Brain pericyte (primary cell): Measurements from ENCODE around the gene DCPS.
"Not testable (repeated sequence)": the region's sequence is repeated elsewhere in the genome, so short reads cannot be mapped to it uniquely, and the experiment has no call there.

Experiments used
- DNase-seq: peaks from one replicate; pipeline ENCODE4 v3.0.0-alpha.2; 2012; ENCODE audit warnings: low read depth, low spot score

DCPS gene, protein sequence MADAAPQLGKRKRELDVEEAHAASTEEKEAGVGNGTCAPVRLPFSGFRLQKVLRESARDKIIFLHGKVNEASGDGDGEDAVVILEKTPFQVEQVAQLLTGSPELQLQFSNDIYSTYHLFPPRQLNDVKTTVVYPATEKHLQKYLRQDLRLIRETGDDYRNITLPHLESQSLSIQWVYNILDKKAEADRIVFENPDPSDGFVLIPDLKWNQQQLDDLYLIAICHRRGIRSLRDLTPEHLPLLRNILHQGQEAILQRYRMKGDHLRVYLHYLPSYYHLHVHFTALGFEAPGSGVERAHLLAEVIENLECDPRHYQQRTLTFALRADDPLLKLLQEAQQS

DNA sequence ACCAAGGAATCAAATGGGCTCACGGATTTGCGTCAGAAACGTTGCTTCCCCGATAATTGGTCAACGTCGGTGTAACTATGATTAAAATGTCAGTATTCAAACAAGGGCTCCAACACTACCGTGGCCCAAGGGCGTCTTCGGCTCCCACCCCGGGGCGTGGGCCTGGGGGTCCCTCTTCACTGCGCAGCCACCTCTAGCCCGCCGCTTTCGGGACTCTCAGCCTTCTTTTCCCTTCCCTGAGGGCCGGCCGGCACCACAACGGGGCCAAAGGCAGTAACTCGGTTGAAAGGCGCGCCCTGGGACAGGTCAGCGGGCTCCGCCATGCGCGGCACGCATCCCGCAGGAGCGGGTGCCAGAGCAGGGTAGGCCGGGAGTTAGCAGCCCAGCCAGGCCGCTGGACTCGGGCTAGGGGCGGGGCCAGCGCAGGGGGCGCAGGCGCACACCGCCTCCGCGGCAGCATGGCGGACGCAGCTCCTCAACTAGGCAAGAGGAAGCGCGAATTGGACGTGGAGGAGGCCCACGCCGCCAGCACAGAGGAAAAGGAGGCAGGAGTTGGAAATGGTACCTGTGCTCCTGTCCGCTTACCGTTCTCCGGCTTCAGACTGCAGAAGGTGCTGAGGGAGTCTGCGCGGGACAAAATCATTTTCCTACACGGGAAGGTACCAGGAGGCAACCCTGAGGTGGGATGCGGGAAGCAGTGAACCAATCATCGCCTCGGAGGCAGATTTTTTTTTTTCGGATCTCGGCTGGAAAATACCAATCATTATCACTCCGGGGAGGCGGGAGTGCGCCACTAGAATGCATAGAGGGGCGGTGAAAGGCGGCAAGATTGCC lies at the start of gene DCPS:
Gene DCPS, plus strand, starts transcription at position 438 of the 834 bp plus-strand sequence. Its CDS starts 21 bp downstream, at position 459.
- DNase-seq, result peak; percentile 76

DNA sequence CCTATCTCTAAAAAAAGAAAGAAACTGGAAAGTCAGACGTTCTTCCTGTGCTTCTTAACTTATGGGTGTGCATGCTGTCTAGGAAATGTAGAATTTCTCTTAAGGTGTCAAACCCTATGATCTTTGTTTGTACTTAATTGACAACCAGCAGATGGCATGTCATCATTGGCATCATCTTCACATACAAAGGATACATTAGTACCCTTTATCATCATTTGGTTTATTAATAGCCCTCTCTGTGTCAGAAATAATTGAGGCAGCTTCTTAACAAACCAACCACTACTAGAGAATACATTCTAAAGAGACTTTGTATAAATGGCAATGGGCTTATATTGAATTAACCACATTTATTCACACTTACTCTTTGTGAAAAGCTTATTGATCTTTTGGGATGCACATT lies 49.0 kb upstream of the DCPS start:
- DNase-seq, result no peak

DNA sequence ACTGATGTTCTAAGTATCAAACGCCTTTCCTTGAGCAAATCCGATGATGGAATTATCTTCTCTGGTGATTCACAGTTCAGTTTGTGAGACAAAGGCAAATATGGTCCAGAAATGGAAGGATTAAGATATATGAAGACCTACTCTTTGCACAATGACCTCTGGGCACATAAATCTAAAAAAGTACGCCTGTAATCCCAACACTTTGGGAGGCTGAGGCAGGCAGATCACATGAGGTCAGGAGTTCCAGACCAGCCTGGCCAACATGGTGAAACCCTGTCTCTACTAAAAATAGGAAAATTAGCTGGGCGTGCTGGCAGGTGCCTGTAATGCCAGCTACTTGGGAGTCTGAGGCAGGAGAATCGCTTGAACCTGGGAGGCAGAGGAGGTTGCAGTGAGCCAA lies 48.4 kb upstream of the DCPS start:
- DNase-seq, result not testable (repeated sequence)

DNA sequence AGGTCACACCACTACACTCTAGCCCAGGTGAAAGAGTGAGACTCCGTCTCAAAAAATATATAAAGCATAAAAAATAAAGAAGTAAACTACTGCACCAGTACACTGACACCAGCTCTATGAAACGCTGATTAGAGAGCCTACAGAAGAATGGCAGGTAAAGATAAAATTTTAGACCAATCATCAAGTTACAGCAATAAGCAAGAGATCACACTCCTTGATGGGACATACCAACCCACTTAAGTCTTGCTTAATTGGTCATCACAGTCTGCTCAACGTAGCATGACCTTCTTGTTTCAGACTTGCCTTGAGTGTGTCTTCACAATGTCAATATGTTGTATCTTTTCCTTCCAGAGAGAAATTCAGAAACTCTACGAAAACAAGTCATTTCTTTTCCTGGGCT lies 47.6 kb upstream of the DCPS start:
- DNase-seq, result no peak

DNA sequence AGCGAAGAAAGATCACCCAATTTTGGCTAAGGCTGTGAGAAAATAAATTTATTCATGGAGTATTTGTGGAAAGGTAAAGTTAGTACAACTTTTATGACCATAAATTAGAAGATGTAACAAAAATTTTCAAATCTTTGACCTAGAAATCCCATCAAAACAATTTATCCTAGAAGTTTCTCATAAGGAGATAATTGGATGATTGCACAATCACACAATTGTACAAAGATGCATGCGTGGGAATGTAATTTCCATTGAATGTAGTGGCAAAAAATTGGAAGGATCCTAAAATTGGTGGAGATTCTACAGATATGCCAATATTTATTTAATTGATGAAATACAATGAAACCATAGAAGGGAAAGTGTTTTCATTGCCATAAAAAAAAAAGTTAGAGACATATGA lies 46.7 kb upstream of the DCPS start:
- no peak for DNase-seq

DNA sequence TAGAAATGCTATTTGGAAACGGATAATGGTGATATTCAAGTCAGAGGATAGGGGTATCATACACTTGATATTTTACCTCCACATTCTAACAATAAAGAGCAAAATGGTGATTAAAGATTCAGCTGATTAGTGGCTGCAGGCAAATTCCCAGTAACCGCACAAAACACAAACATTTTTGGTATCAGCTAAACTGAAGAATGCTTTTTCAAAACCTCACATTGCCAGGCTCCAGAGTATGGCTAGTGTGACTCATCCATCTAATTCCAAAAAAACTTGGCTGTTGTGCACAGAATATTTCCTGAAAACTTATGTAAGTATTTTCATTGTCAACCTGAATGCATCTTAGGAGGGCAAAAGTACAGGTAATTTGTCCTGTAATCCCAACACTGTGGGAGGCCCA lies 46.1 kb upstream of the DCPS start:
- DNase-seq, result no peak

DNA sequence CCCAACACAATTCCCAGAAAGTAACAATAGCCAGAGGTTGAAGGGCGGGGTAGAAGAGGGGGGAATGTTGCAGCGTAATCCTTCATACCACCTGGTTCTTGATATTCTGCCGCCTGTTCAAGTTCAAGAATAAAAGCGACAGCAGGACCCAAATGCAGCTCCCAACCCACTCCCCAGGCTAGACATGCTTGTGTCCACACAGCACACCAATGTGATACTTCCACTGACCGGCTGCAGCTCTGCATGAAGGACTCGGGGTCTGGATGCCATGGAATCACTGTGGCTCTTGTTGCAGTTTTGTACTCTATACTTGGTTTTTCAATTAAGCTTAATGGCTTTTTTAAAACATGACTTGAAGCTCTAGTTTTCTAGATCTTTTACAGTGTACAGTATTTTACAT lies 41.6 kb upstream of the DCPS start:
- no peak for DNase-seq

DNA sequence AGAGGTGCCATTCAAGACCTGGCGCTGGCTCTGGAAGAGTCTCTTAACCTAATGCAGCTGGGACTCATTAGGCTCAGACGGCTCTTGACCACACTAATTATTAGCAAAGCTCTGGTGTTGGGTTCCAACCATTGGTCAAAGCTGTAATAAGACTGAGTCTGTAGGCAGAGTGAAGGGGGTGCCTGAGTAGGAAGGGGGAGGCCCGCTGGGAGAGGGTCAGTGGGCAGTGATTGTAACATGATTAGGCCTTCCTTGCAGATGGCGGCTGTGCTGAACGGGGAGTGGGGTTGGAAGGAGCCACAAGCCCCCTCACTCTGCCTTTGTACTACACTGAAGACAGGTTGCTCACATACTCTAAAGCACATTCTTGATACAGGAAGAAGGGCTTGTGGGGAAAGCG lies 40.4 kb upstream of the DCPS start:
- no peak for DNase-seq

DNA sequence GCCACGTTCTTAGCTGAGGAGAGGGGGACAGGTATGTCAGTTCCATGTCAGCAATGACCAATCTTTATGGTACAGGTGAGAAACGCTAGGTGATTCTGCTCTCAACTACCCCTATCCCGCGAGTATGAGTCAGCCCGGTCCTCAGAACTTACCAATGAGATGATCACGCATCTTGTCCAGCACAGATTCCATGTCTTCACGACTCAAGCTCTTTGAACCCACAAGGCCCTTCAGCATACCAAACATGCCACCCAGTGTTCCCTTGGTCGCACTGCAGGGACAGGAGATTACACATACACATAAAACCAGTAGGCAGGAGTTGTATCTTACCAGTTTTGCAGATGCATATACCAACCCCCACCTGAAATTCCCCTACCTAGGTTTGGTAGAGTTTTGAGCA lies 38.0 kb upstream of the DCPS start:
- no peak for DNase-seq

DNA sequence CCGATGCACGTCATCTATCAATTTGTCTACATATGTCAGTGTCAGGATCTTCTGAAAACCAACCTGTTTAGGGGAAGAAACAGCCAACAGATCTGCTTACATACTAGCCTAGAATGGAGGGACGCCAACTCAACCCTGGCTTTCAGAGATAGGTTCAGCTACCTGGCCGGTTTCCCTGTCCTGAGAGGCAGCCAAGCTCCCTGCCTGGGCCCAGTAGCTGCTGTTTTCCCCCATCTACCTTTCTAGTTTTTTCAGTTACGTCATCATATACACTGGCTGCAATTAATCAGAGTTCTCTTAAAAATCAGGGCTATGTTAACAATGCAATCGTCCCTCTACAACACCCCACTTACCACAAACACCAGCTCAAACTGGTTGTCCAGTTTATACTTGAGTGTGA lies 36.2 kb upstream of the DCPS start:
- DNase-seq, result no peak

DNA sequence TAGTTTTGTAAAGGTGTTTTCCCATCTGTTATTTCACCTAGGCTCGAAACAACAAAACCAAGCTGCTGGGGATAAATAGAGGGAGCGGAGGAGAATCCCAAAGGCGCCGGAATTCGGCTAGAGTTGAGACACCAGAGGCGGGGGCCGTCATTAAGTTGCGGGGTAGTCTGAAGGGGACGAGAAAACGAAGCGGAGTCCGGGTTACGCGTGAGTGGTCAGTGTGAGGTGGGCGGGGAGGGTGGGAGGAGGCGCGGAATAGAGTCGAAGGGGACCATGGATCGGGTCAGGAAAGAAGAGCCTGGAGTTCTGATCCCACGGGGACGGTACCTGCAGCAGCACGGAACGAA lies 35.5 kb upstream of the DCPS start:
- DNase-seq, result no peak

DNA sequence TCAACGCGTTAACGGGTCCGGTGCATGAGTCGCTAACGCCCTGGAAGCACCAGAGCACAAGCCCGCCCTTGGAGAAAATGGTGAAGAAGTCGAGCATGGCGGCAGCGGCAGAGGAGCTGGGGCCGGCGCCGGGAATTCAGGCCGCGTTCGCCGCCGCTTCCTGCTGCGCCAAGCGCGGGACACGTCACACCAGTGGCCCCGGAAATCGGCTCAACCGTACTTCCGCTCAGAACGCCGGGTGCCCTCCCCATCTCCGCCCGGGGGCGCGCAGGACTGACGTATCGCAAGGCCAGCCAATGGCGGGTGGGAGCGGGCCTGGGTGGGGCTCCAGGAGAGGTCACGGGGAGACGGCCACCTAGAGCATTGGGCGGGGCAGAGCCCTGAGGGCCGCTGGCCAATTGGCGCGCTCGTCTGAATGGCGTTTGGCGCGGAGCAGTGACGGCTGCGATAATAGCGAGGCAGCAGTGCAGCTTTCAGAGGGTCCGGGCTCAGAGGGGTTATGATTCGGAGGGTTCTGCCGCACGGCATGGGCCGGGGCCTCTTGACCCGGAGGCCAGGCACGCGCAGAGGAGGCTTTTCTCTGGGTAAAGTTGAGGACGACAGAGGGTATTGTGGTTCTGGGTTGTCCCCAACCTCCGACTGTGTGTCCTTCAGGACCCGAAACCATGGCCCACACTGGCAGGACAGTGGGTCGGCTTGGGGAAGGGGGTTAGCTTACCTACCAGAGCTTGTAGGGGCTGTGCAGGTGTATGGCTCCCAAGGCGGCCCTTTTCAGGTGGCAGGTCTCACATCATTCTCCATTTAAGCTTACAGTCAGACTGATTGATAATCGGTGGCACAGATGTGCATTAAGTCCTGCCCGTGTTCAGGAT lies 34.9 kb upstream of the DCPS start, which contains the start of the genes FOXRED1 and SRPRA:
Gene FOXRED1, plus strand, starts transcription at position 447 of the 872 bp plus-strand sequence. Its CDS starts 53 bp downstream, at position 500.
Gene SRPRA, minus strand, starts transcription at position 188 of the 872 bp plus-strand sequence. Its CDS starts 91 bp downstream, at position 97.
- peak; percentile 96 for DNase-seq

DNA sequence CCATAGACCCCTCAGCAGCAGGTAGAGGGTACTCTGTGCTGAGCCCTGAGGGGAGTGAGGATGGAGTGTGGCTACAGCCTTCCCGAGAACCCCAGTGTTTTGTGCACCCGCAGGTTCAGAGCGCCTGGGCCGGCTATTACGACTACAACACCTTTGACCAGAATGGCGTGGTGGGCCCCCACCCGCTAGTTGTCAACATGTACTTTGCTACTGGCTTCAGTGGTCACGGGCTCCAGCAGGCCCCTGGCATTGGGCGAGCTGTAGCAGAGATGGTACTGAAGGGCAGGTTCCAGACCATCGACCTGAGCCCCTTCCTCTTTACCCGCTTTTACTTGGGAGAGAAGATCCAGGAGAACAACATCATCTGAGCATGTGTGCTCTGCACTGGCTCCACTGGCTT lies 26.5 kb upstream of the DCPS start:
- DNase-seq, result no peak

DNA sequence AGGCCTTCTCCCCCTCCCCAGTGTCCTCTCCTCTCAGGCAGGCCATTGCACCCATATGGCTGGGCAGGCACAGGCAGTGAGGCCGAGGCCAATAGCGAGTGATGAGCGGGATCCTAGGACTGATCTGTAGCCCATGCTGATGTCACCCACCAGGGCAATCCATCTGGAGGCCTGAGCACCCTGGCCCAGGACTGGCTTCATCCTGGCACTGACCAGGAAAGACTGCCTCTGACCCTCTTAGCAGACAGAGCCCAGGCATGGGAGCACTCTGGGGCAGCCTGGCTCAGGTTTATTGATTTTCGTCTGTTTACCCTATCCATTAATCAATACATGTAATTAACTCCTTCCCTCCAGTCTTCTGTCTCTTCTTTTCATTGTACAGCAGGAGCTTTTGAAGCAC lies 26.1 kb upstream of the DCPS start:
- no peak for DNase-seq

DNA sequence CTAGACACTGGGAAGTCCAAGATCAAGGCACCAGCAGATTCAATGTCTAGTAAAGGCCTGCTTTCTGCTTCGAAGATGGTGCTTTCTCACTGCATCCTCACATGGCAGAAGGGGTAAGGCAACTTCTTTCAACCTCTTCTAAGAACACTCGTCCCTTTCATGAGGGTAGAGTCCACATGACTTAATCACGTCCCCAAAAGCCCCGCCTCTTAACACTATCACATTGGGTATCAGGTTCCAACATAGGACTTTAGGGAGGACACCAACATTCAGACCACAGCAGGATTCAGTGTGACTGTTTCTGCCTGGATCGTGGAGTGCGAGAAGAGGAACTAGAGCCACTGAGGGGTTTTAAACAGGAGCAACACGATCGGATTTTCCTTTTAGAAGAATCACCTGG lies 24.7 kb upstream of the DCPS start:
- no peak for DNase-seq

DNA sequence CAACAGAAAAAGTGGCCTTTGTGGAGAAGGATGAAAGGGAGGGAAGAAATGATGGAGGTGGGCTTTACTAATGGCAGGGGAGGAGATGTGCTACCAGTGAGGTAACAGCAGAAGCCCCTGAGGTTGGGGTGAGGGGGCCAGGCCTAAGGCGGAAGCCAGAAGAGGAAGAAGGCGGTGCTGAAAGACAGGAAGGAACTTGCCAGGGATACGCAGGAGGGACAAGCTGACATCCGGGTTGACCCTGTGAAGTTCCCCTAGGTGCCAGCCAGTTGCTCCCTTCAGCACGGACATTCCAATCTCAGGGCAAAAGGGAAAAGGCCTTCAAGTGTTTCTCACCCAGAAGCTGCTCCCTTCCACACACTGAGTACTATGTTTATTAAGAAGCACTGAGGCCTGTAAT lies 23.3 kb upstream of the DCPS start:
- DNase-seq, result no peak

DNA sequence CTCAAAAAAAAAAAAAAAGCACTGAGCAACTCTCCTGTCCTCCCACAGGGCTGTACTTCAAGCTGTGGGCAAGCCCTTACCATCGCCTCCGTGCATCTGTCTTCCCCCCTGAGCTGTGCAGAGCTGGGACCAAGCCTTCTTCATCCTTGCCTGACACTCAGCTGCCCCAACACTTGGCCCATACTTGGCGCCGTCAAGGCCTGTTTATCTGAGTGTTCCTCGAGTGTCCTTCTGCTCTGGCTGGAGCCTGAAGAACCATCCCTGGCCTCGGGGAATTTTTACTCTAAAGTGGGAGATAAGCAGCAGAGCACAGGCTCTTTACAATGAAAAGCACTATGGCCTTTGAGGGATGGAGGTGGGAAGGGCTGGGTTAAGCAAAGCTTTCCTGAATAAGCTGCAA lies 22.6 kb upstream of the DCPS start:
- DNase-seq, result no peak

DNA sequence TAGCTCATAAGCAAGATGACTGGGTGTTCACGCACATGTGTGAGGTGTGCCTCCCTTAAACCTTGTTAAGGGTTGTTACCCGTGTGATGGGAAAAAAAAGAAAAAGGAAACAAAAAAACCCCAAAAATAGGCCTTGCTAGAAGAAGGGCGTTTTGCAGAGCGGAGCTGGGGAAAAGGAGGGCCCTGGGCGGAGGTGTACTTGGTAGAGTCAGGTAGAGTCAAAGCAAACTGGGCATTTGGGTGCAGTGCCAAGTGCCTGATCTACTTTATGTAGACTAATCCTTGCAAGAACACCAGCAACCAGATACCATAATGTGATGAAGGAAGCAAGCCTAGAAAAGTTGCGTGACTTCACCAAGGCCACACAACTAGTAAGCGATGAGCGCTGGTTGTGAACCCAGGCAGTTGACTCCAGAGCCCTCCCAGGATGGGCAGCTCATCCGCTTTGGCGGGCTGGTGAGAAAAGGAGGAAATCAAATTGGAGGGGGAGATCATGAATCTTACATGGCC lies 22.1 kb upstream of the DCPS start:
- DNase-seq, result no peak

DNA sequence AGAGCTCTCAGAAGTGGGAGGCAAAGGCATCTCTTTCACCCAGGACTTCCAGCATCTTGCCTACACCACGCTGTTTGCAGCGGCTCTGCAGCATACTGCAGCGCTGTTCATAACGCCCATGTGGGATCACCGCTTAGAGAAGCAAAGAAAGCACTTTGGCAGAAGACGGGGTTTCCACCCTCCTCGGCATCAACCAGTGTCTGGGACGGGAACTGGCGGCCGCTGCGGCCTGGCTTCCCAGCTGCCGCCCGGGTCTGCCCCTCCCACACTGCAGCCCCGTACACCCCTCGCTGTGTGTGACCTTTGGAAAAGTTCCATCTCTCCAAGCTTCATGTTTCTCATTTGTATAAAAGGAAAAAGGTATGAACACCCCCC lies 21.5 kb upstream of the DCPS start:
- no peak for DNase-seq

DNA sequence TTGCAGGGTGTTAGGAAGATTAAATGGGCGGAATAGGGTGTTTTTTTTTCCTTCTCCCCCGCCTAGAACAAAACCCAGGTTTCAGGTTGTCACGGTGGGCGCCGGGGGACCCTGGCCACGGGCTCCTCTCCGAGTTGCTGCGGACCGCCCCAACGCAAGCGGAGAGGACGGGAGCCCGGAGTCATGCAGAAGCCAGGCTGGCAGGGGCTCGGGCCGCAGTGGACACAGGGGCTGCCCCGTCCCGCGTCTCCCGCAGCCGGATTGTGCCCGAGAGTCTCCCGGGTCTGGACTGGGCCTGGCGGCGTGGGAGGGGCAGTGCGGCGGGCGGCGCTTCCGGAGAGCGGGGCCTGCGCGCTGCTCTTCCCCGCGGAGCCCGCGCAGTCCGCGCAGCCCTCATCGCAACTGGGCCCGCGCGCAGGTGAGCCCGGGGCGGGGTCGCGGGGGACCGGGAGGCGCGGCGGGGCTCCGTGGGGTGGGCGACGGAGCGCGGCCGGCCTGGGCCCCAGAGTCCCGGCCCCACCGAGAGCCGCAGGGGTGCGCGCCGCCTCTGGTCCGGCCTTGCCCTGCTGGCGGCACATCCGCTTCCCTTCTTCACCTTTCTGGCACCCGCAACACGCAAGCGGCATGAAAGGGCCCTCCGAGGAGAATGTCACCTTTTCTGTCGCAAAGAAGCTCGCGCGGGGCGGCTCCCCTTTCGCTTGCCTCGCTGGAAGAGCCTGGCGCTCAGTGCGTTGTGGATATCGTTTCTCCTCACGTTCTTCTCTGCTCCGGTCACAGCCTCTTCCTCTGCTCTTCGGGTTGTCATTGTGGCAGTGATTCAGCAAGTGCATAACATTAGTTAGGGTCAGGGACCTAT lies 20.9 kb upstream of the DCPS start, which contains the start of gene TIRAP:
Gene TIRAP, plus strand, starts transcription at position 358 of the 856 bp plus-strand sequence. CDS start 7,802 bp downstream, outside the sequence.
- DNase-seq, result no peak

DNA sequence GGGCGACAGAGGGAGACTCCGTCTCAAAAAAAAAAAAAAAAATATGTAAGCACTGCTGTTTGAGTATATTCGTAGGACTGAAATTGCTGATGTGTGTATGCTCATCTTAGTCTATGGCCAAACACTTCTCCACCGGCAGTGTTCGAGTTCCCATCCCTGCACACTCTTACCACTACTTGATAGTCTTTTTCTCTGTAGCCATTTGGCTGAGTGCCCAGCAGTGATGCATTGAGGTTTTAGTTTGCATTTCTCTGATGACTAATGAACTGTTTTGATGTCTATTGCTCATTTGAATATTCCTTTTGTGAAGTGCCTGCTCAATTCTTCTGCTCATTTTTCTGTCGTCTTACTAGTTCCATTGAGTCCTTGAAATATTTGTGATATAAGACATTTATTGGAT lies 19.0 kb upstream of the DCPS start:
- no peak for DNase-seq
